ENCODE measurements around the gene SPARC.

- TF ChIP-seq CTCF (IDR thresholded peaks at IDR 0.05) (no peak), POLR2A (IDR thresholded peaks at IDR 0.05) (no peak), POLR2AphosphoS5 (IDR thresholded peaks at IDR 0.05; ENCODE audit: insufficient read depth in 1 of 2, low read depth in 1 of 2) (peak; percentile 25 to 70)
Observed at GRCh38 chr5:151663617-151664293, 23.0 kb downstream of the SPARC start.
